ENCODE measurements around the gene UVRAG. TPM values are rescaled to one million over a fixed set of nuclear protein-coding genes. Genes with fewer than 3 reads are reported as not detected.
"Not testable (repeated sequence)": the region's sequence is repeated elsewhere in the genome, so short reads cannot be mapped to it uniquely, and the experiment has no call there.

Gene UVRAG
- total RNA-seq, 4 donors from 2014 or later = 14.6 to 28.0 (median 20.7) TPM

- intact Hi-C loops (cut with DNase I; ENCODE audit: low total_unique reads) = no loop called here
These were observed 116.1 kb downstream of the UVRAG start for GRCh38 chr11:75931124-75931523.

GRCh38 chr11:75933736-75934135, 118.7 kb downstream of the UVRAG start:
- 80 to 86% methylated on average over 1 of the region's 1 CpG for WGBS, 2 donors
- H3K4me3 ChIP-seq (ENCODE audit: low read depth, poor library complexity, severe bottlenecking); intact Hi-C loops (cut with DNase I; ENCODE audit: low total_unique reads); DNase-seq (ENCODE audit: low spot score in 2 of 2): not testable (repeated sequence)

More at GRCh38 chr11:75931124-75931523, 116.1 kb downstream of the UVRAG start:
- no peak overlapping the region for H3K4me3 ChIP-seq (ENCODE audit: low read depth, poor library complexity, severe bottlenecking)
- no peak for DNase-seq (ENCODE audit: low spot score in 2 of 2)
- 71 to 86% methylated on average over 1 of the region's 1 CpG for WGBS, 2 donors
- no peak for TF ChIP-seq POLR2A (IDR thresholded peaks at IDR 0.05)
- TF ChIP-seq CTCF (IDR thresholded peaks at IDR 0.05) = no peak

GRCh38 chr11:75934851-75935250, 119.8 kb downstream of the UVRAG start:
- no peak for DNase-seq (ENCODE audit: low spot score in 2 of 2)
- no peak overlapping the region for H3K4me3 ChIP-seq (ENCODE audit: low read depth, poor library complexity, severe bottlenecking)
- intact Hi-C loops (cut with DNase I; ENCODE audit: low total_unique reads) = no loop called here
- TF ChIP-seq POLR2A (IDR thresholded peaks at IDR 0.05) = no peak
- no peak for TF ChIP-seq CTCF (IDR thresholded peaks at IDR 0.05)

GRCh38 chr11:75938543-75938942, 123.5 kb downstream of the UVRAG start:
- WGBS, 2 donors = 71 to 74% methylated on average over 3 of the region's 3 CpGs
- no peak for TF ChIP-seq POLR2A (IDR thresholded peaks at IDR 0.05)
- no peak for TF ChIP-seq CTCF (IDR thresholded peaks at IDR 0.05)
- intact Hi-C loops (cut with DNase I; ENCODE audit: low total_unique reads) = no loop called here
- no peak overlapping the region for H3K4me3 ChIP-seq (ENCODE audit: low read depth, poor library complexity, severe bottlenecking)
- no peak for DNase-seq (ENCODE audit: low spot score in 2 of 2)

- H3K4me3 ChIP-seq (ENCODE audit: low read depth, poor library complexity, severe bottlenecking) = no peak overlapping the region
- WGBS, 2 donors = 31 to 36% methylated on average over 1 of the region's 1 CpG
- DNase-seq (ENCODE audit: low spot score in 2 of 2) = no peak
- TF ChIP-seq POLR2A (IDR thresholded peaks at IDR 0.05) (no peak), CTCF (IDR thresholded peaks at IDR 0.05) (no peak)
- intact Hi-C loops (cut with DNase I; ENCODE audit: low total_unique reads) = no loop called here
These were observed 124.5 kb downstream of the UVRAG start for GRCh38 chr11:75939516-75939915.

GRCh38 chr11:75939992-75940391, 125.0 kb downstream of the UVRAG start:
- TF ChIP-seq POLR2A (IDR thresholded peaks at IDR 0.05) = no peak
- no peak for TF ChIP-seq CTCF (IDR thresholded peaks at IDR 0.05)
- intact Hi-C loops (cut with DNase I; ENCODE audit: low total_unique reads) = no loop called here
- DNase-seq (ENCODE audit: low spot score in 2 of 2) = no peak
- 34 to 44% methylated on average over 1 of the region's 1 CpG for WGBS, 2 donors
- no peak overlapping the region for H3K4me3 ChIP-seq (ENCODE audit: low read depth, poor library complexity, severe bottlenecking)

All from lower leg skin (tissue), 4 donors.